Smooth muscle cell (in vitro differentiated cells): ENCODE measurements around the gene CARS1. TPM values are rescaled to one million over a fixed set of nuclear protein-coding genes. Genes with fewer than 3 reads are reported as not detected.

ENCODE experiments used
- DNase-seq: peaks from one replicate; lab custom pipeline; 2025; ENCODE audit not compliant: unreplicated experiment; lab: John Stamatoyannopoulos, UW
- H2AFZ ChIP-seq: fragments of 200-600 bp; sonication (generic); 2 replicates; pipeline ENCODE4 v1.6.0; 2016; ENCODE audit warnings: antibody characterized with exemption, low read depth, mild to moderate bottlenecking
- H3F3A ChIP-seq: fragments of 200-600 bp; sonication (generic); 2 replicates; pipeline ENCODE4 v1.6.0; 2017; ENCODE audit warnings: antibody characterized with exemption, low read depth
- H3K27ac ChIP-seq: fragments of 200-600 bp; sonication (generic); 2 replicates; pipeline ENCODE4 v1.5.1; 2016; ENCODE audit warnings: low read depth, mild to moderate bottlenecking
- H3K27me3 ChIP-seq: fragments of 200-600 bp; sonication (generic); 2 replicates; pipeline ENCODE4 v1.6.1; 2016; ENCODE audit warnings: low read depth, mild to moderate bottlenecking
- H3K36me3 ChIP-seq: fragments of 200-600 bp; sonication (generic); 2 replicates; pipeline ENCODE4 v1.5.1; 2016; ENCODE audit warnings: low read depth
- H3K4me1 ChIP-seq: fragments of 200-600 bp; sonication (generic); 2 replicates; pipeline ENCODE4 v1.5.1; 2016; ENCODE audit warnings: low read depth
- H3K4me2 ChIP-seq: fragments of 200-600 bp; sonication (generic); 2 replicates; pipeline ENCODE4 v1.6.0; 2016; ENCODE audit warnings: mild to moderate bottlenecking
- H3K4me3 ChIP-seq: fragments of 200-600 bp; sonication (generic); 2 replicates; pipeline ENCODE4 v1.5.1; 2016; ENCODE audit warnings: mild to moderate bottlenecking
- H3K79me2 ChIP-seq: fragments of 200-600 bp; sonication (generic); 2 replicates; pipeline ENCODE4 v1.6.0; 2016; ENCODE audit warnings: low read depth, mild to moderate bottlenecking
- H3K9ac ChIP-seq: fragments of 200-600 bp; sonication (generic); 2 replicates; pipeline ENCODE4 v1.6.0; 2016; ENCODE audit warnings: low read depth
- H3K9me3 ChIP-seq: fragments of 200-600 bp; sonication (generic); replicated peaks from 2 replicates; pipeline ENCODE4 v1.5.1; 2016; ENCODE audit warnings: low read depth
- H4K20me1 ChIP-seq: fragments of 200-600 bp; sonication (generic); 2 replicates; pipeline ENCODE4 v1.6.0; 2016; ENCODE audit warnings: low read depth
- whole genome bisulfite sequencing: methylation state at CpG from one replicate; pipeline ENCODE4 v1.1.7; 2016; ENCODE audit warnings: low lambda C conversion rate; 5-methylcytosine and 5-hydroxymethylcytosine counted together
- polyA plus RNA-seq: library from polyadenylated mRNA; unstranded; fragments of >200 nt; fragmentation: Nextera tagmentation; extraction: Ambion mirVana; gene quantifications from 2 replicates; pipeline ENCODE4 v1.2.1, GENCODE V29; 2016
- total RNA-seq: library from RNA; depleted of rRNA; stranded (reverse); fragments of >200 nt; gene quantifications from 2 replicates; pipeline ENCODE4 v1.2.3, GENCODE V29; 2014
- TF ChIP-seq, protein P1 (sequence below): fragments of 200-600 bp; sonication (generic); IDR thresholded peaks from 2 replicates; pipeline ENCODE4 v1.5.1; 2017; ENCODE audit warnings: borderline replicate concordance, mild to moderate bottlenecking, antibody characterized with exemption; ENCODE audit not compliant: insufficient read depth, poor library complexity, severe bottlenecking

Gene CARS1
- total and polyA plus RNA-seq, 2 experiments from 2014 or later: 51.7 to 61.6 TPM

DNA sequence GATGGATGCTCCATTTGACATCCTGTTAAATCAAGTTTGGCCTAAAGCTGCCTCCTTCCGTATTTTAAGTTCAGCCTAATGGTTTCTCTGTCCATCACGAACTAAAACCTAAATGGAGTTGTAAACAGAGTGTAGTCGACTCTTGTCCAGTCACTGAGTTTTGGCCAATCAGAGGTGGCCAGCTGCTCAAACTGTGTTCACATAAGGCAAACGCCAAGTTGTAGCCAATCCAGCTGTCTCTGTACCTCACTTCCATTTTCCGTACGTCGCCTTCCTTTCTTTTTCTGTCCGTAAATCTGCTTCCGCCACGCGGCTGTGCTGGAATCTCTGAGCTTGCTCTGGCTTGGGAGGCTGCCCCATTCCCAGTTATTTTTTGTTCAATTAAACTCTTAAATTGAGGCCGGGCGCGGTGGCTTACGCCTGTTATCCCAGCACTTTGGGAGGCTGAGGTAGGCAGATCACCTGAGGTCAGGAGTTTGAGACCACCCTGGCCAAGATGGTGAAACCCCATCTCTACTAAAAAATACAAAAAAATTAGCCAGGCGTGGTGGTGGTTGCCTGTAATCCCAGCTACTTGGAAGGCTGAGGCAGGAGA, 20.7 kb upstream of the CARS1 start:
- H3K79me2 ChIP-seq: no peaks in the 10 kb centered on the region
- no peak overlapping the region for H2AFZ ChIP-seq
- no peak overlapping the region for H3K4me3 ChIP-seq
- H3K36me3 ChIP-seq: no peaks in the 10 kb centered on the region
- no peaks in the 10 kb centered on the region for H4K20me1 ChIP-seq
- H3K4me1 ChIP-seq: no peaks in the 10 kb centered on the region
- no peaks in the 10 kb centered on the region for H3K9me3 ChIP-seq
- no peaks in the 10 kb centered on the region for H3F3A ChIP-seq
- H3K4me2 ChIP-seq: no peak overlapping the region
- H3K27me3 ChIP-seq: no peaks in the 10 kb centered on the region
- WGBS: 86% methylated on average over 16 of the region's 16 CpGs
- TF ChIP-seq, protein P1, sequence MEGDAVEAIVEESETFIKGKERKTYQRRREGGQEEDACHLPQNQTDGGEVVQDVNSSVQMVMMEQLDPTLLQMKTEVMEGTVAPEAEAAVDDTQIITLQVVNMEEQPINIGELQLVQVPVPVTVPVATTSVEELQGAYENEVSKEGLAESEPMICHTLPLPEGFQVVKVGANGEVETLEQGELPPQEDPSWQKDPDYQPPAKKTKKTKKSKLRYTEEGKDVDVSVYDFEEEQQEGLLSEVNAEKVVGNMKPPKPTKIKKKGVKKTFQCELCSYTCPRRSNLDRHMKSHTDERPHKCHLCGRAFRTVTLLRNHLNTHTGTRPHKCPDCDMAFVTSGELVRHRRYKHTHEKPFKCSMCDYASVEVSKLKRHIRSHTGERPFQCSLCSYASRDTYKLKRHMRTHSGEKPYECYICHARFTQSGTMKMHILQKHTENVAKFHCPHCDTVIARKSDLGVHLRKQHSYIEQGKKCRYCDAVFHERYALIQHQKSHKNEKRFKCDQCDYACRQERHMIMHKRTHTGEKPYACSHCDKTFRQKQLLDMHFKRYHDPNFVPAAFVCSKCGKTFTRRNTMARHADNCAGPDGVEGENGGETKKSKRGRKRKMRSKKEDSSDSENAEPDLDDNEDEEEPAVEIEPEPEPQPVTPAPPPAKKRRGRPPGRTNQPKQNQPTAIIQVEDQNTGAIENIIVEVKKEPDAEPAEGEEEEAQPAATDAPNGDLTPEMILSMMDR: no peak
- no peak overlapping the region for H3K9ac ChIP-seq
- no peak for DNase-seq
- no peak overlapping the region for H3K27ac ChIP-seq

DNA sequence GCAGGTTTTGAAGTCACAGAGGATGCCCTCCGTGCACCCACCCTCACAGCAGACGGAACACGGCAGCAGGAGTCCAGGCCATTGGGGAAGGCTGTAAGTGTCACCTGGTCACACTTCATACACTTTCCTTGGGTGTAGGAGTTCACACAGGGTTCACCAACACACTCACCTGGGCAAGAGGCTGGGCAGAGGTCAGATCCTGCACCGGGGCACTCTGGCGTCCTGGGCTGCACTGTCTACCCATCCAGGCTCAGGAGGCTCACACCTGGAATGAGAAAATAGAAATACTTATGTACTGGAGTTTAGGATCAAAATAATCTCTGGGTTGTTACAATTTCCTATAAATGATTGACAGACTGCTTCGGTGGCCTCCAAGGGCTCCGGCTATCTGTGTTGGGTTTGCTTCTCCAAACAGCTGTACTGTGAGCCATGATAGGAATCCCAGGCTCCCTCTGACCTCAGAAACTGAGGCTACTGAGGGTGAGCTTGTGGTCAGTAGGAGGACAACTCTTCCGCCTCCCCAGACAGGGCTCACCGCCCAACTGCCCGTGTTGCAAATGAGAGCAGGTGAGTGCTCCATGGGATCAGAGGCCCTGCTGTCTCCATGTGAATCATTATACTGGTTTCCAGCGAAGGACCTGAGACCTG, 20.1 kb upstream of the CARS1 start:
- H3K79me2 ChIP-seq: no peaks in the 10 kb centered on the region
- no peak overlapping the region for H3K27ac ChIP-seq
- H3K9ac ChIP-seq: no peak overlapping the region
- H4K20me1 ChIP-seq: no peaks in the 10 kb centered on the region
- WGBS: 91% methylated on average over 11 of the region's 11 CpGs
- H3K9me3 ChIP-seq: no peaks in the 10 kb centered on the region
- H3K27me3 ChIP-seq: no peaks in the 10 kb centered on the region
- no peaks in the 10 kb centered on the region for H3K36me3 ChIP-seq
- no peak overlapping the region for H2AFZ ChIP-seq
- no peak overlapping the region for H3K4me3 ChIP-seq
- no peaks in the 10 kb centered on the region for H3K4me1 ChIP-seq
- no peak for DNase-seq
- H3K4me2 ChIP-seq: no peak overlapping the region
- H3F3A ChIP-seq: no peaks in the 10 kb centered on the region
- TF ChIP-seq, protein P1: no peak

DNA sequence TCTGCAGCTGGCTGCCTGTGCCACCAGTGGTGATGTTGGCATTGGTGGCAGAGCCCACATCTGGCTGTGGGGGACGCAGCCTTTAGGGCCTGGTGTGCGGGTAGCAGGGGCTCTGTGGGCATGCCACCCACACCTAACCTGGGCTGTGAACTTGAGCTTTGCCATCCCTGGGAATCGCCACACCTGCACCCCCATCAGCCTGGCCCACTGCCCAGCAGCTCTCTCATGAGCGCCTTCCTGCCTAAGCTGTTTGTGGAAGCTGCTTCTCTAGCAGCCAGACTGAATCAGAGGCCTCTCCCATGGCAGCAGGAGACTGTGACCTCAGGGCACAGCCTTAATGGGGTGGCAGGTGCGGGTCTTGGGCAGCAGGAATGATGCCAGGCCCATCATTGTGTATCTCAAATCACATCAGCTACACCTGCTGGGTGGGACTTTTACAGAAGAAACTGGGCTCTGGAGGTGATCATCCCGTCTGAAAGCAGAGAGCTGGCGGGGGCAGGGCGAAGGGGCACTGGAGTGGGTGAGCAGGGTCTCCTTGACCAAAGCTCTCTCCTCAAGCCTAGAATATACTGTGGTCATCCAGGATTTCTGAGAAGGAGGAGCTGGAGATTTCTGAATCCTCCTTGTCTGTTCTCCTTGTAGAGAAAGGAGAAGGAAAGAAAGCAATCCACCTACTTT, 17.8 kb upstream of the CARS1 start:
- no peaks in the 10 kb centered on the region for H3K36me3 ChIP-seq
- no peaks in the 10 kb centered on the region for H3F3A ChIP-seq
- TF ChIP-seq, protein P1: no peak
- no peak for DNase-seq
- H3K27me3 ChIP-seq: no peaks in the 10 kb centered on the region
- no peaks in the 10 kb centered on the region for H3K79me2 ChIP-seq
- H3K9me3 ChIP-seq: no peaks in the 10 kb centered on the region
- H3K27ac ChIP-seq: no peak overlapping the region
- WGBS: 89% methylated on average over 8 of the region's 8 CpGs
- H2AFZ ChIP-seq: no peak overlapping the region
- no peak overlapping the region for H3K4me2 ChIP-seq
- H3K4me3 ChIP-seq: no peak overlapping the region
- no peaks in the 10 kb centered on the region for H4K20me1 ChIP-seq
- no peaks in the 10 kb centered on the region for H3K4me1 ChIP-seq
- H3K9ac ChIP-seq: no peak overlapping the region
